ENCODE measurements around the gene CTPS1.

- TF ChIP-seq, protein P1, sequence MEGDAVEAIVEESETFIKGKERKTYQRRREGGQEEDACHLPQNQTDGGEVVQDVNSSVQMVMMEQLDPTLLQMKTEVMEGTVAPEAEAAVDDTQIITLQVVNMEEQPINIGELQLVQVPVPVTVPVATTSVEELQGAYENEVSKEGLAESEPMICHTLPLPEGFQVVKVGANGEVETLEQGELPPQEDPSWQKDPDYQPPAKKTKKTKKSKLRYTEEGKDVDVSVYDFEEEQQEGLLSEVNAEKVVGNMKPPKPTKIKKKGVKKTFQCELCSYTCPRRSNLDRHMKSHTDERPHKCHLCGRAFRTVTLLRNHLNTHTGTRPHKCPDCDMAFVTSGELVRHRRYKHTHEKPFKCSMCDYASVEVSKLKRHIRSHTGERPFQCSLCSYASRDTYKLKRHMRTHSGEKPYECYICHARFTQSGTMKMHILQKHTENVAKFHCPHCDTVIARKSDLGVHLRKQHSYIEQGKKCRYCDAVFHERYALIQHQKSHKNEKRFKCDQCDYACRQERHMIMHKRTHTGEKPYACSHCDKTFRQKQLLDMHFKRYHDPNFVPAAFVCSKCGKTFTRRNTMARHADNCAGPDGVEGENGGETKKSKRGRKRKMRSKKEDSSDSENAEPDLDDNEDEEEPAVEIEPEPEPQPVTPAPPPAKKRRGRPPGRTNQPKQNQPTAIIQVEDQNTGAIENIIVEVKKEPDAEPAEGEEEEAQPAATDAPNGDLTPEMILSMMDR (conservative IDR thresholded peaks at IDR 0.05; ENCODE audit: low read depth, low read length) = no peak
- no peak for TF ChIP-seq EZH2 (IDR thresholded peaks at IDR 0.05; ENCODE audit: borderline replicate concordance, low read depth, low read length, poor library complexity, severe bottlenecking)
These were observed 42.6 kb upstream of the CTPS1 start for GRCh38 chr1:40936931-40937339.
